SK-N-MC (cell line): ENCODE results near the gene CLDND2.

Source experiments
- DNase-seq: peaks from one replicate; pipeline ENCODE4 v3.0.0-alpha.2; 2011; ENCODE audit warnings: low read depth, low spot score
- H3K27ac ChIP-seq: fragments of 200-600 bp; sonication (generic); 2 replicates; pipeline ENCODE4 v1.5.1; 2016; ENCODE audit warnings: mixed run types
- H3K36me3 ChIP-seq: fragments of 200-600 bp; sonication (generic); 2 replicates; pipeline ENCODE4 v1.6.1; 2017; ENCODE audit warnings: antibody characterized with exemption, low read length, mixed read lengths; ENCODE audit not compliant: insufficient read depth
- H3K4me3 ChIP-seq: fragments of 200-600 bp; sonication (generic); 2 replicates; pipeline ENCODE4 v1.5.1; 2016
- H3K9ac ChIP-seq: fragments of 200-600 bp; sonication (generic); 2 replicates; pipeline ENCODE4 v1.8.0; 2017; ENCODE audit warnings: mixed run types, mixed read lengths; ENCODE audit not compliant: insufficient read length
- H3K9me3 ChIP-seq: fragments of 200-600 bp; sonication (generic); 2 replicates; pipeline ENCODE4 v1.6.1; 2017; ENCODE audit warnings: low read depth, mild to moderate bottlenecking, antibody characterized with exemption, low read length, moderate library complexity, mixed read lengths
- EZH2 ChIP-seq: fragments of 200-600 bp; sonication (generic); IDR thresholded peaks from one replicate; pipeline ENCODE4 v1.6.1; 2017; ENCODE audit warnings: antibody characterized with exemption
- FOXP2 ChIP-seq: optimal IDR thresholded peaks from 2 replicates; pipeline ENCODE3; 2011; ENCODE audit warnings: mild to moderate bottlenecking, moderate library complexity; ENCODE audit not compliant: insufficient read depth; ENCODE audit errors: extremely low read length, control extremely low read depth
- POLR2AphosphoS5 ChIP-seq: IDR thresholded peaks from 2 replicates; pipeline ENCODE4 v1.6.1; 2012; ENCODE audit warnings: mild to moderate bottlenecking, low read depth, low read length, borderline replicate concordance

Gene CLDND2

DNA sequence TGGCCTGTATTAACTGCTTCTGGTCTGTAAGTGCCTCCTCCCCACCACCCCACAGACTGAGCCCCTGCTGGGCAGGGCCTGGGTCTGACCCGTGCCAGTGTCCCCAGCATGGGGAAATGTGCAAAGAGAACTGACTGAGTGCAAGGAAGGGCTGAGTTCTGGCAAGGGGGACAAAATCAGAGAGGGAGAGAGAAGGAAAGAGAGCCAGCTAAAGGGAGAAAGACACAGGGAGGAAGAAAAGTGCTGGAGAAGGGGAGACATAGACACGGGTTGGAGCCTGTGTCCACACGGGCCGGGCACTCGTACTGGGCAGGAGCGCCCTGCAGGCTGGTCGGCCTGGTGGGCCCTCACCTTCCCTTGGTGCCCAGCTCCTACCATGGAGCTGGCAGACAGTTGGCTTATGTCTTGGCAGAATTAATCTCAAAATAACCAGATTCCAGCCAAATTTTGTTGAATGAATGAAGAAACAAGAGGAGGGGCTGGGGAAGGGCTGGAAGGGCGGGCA, 2.4 kb upstream of the CLDND2 start:
- no peaks in the 10 kb centered on the region for H3K9me3 ChIP-seq
- H3K4me3 ChIP-seq = no peak overlapping the region
- TF ChIP-seq FOXP2 = no peak
- TF ChIP-seq POLR2AphosphoS5 = no peak
- TF ChIP-seq EZH2 = no peak
- no peaks in the 10 kb centered on the region for H3K36me3 ChIP-seq
- H3K27ac ChIP-seq = no peak overlapping the region
- DNase-seq = no peak
- H3K9ac ChIP-seq = no peak overlapping the region

DNA sequence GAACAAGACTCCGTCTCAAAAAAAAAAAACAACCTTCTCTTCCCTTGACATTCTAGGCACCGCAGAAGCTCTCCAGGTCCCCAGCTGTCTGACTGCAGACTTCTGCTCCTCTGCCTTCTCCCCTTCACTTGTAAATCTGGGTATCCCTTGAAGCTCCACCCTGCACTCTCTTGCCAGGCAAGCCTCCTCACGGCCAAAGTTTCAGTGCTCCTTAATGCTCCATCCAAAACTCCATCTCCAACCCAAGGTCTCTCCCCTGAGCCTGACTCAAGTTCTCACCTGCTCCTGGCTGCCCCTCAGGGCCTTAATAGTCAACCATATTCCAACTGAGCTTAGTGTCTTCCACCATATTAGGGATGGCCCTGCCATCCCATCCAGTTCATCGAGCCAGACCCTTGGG, 1.4 kb upstream of the CLDND2 start:
- H3K27ac ChIP-seq = no peak overlapping the region

DNA sequence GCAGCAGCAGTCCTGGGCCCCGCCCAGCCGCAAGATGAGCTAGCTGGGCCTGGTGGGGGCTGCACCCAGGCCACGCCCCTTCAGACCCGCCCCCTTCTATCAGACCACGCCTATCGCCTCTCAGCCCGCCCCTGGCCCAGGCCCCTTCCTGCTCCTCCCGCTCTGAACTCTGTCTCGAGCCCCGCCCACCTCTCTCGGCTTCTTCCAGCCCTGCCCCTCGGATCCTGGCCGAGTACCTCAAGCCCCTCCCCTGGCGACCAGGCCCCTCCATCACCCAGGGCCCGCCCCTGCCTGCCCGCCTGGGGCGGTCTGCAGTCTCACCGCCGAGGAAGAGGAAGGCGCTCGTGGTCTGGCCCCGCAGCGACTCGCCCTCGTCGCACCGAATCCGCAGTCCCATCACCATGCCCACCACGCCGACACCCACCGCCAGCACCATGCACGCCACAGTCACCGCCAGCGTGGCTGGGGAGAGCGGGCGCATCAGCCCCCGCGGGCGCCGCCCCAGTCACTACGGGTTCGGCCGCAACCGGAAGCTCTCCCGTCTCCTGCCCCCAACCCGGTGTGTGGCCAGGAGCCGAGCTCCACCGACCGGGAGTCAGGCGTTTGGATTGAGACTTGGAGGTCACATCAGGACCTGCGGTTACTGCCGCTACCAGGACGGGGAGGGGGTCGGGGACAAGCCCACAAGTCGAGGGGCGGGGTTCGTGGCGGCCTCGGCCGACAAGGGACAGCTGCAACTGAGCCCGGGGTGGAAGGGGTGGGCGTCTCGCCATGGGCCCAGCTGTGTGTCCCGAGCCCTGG, 1.0 kb downstream of the CLDND2 start:
- peak; percentile 64 for DNase-seq
- H3K4me3 ChIP-seq = peak overlapping the region; percentile 93
- TF ChIP-seq POLR2AphosphoS5 (peak; percentile 54; the same call in 1 of the 2 replicates), FOXP2 (no peak)
- H3K9me3 ChIP-seq = no peaks in the 10 kb centered on the region
- H3K27ac ChIP-seq = no peak overlapping the region
- H3K36me3 ChIP-seq = no peaks in the 10 kb centered on the region
- no peak overlapping the region for H3K9ac ChIP-seq

More for the DNA sequence above, 1.4 kb upstream of the CLDND2 start:
- no peaks in the 10 kb centered on the region for H3K36me3 ChIP-seq
- TF ChIP-seq POLR2AphosphoS5 (no peak), FOXP2 (no peak), EZH2 (no peak)
- no peak overlapping the region for H3K4me3 ChIP-seq
- no peak overlapping the region for H3K9ac ChIP-seq
- H3K9me3 ChIP-seq = no peaks in the 10 kb centered on the region
- no peak for DNase-seq

DNA sequence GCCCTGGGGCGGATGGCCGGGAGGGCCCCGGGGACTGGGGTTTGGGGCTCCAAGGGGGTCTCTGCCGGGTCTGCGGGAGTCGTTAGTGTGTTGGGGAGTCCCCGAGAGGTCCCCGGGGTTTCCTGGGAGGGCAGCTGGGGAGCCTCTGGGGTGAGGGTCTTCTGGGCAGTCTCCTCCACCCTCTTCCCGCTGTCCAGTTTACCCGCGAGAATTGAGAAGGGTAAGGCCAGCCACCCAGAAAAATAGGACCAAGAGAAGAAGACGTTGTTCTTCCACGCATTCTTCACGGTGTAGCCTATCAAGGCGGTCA, 1.6 kb downstream of the CLDND2 start:
- peak overlapping the region; percentile 93 for H3K4me3 ChIP-seq
- H3K9ac ChIP-seq = peak overlapping the region; percentile 69
- H3K36me3 ChIP-seq = no peaks in the 10 kb centered on the region
- TF ChIP-seq FOXP2 (peak; percentile 60), POLR2AphosphoS5 (peak; percentile 65), EZH2 (no peak)
- DNase-seq = no peak
- no peaks in the 10 kb centered on the region for H3K9me3 ChIP-seq
- peak overlapping the region; percentile 60; the same call in 1 of the 2 replicates for H3K27ac ChIP-seq

DNA sequence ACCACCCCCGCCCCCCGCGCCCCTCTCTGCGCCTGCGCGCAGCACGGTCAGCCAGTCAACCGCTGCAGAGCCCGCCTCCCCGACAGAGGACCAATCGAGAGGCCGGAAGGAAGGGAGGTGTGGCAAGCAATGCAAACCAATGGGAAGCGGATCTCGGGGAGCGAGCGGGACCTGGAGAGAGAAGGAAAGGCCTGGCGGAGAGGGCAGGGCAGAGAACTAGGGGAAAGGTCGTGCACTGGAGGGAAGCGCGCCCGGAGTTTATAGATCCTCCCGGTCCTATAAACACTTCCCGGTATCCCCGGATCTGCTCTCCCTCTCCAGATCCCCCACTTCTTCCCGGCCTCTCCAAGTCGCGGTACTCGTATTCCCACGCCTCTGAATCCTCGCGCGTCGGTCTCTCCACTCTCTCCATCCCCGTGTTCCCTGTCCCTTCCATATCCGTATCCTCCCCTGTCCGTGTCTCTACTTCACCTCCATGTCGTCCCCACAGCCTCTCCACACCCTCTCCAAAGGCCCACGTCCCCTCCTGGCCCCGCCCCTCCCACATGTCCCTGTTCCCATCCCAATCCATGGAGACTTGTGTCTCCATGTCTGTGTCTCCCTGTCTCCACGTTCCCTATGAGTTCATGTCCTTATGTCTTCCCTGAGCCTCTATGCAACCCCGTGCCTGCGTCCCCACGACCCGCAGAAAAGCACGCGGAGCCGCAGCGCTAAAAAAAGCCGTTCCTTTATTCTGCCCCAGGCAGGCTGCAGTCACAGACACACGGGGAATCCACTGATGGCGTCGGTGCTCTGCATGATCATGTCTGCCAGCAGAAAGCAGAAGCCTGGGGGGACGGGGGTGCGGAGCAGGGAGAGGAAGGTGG, 2.2 kb downstream of the CLDND2 start:
- TF ChIP-seq FOXP2 (no peak), POLR2AphosphoS5 (peak; percentile 88)
- Histone ChIP-seq H3K9ac (peak overlapping the region; percentile 69), H3K27ac (peak overlapping the region; percentile 60; the same call in 1 of the 2 replicates), H3K36me3 (no peaks in the 10 kb centered on the region), H3K9me3 (no peaks in the 10 kb centered on the region), H3K4me3 (peak overlapping the region; percentile 93)
- DNase-seq = peak; percentile 72

DNA sequence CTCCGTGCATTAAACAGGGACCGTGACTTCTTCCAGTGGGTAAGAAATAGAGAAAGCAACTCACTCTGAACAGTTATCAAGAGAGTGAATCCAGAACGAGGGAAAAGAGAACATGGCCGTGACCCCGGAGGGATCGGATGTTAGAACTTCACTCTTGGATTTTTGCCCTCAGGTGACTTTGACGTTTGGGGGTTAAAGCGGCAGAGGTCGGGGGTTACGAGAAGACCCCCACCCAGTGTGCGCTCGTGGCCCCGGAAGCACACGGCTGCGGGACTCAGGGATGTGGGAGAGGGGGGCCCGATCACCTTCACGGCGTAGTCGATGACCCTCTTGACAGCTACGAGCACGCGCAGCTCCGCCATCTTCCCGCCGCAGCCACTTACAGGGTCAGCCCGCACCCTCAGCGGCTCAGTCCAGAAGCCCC, 2.8 kb downstream of the CLDND2 start, which contains the start of gene ETFB:
TSS of gene ETFB (minus strand) at position 424 of the 424 bp plus-strand sequence. CDS start at position 362, 62 bp downstream.
- TF ChIP-seq EZH2 (no peak), POLR2AphosphoS5 (peak; percentile 51)
- Histone ChIP-seq H3K9me3 (no peaks in the 10 kb centered on the region), H3K36me3 (no peaks in the 10 kb centered on the region), H3K27ac (peak within 1 kb of the TSS; percentile 60; the same call in 1 of the 2 replicates), H3K4me3 (peak within 1 kb of the TSS; percentile 93), H3K9ac (peak within 1 kb of the TSS; percentile 94)
- DNase-seq = no peak

DNA sequence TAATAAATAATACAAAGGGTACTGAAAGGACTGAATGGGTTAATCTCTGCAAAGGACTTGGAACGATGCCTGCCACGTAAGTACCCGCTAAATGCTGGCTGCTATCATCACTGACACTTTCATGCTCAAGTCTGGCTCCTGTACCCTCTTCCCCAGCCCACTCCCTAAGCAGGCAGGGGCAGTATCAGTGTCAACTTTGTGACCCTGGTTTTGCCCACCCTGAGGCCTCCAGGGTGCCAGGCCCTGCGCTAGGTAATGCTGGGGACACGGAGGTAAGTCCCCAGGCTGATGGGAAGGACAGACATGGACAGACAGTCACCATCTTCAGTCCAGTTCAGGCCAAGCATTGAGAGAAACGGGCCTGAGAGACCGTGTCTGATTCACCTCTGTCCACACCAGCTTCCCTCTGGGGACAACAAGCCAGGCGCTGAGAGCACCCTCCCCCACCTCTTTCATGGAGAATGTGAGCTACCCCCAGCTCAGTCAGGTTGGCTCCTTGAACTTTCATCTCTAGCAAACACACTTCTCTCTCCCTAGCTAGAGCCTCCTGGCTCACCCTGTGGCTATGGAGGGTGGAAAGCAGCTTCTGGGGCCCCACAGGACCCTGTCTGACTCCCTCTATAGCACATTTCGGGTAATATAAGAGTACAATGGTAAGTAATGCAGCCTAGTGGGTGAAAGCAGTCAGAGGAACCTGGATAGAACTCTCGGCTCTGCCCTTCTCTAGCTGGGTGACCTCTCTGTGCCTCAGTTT, 3.4 kb downstream of the CLDND2 start:
- DNase-seq = no peak
- Histone ChIP-seq H3K9me3 (no peaks in the 10 kb centered on the region), H3K36me3 (no peaks in the 10 kb centered on the region), H3K9ac (peak overlapping the region; percentile 94), H3K4me3 (peak overlapping the region; percentile 93), H3K27ac (no peak overlapping the region)
- TF ChIP-seq EZH2 (no peak), FOXP2 (no peak), POLR2AphosphoS5 (no peak)
